GM12878 (cell line): ENCODE results near the gene MYRF. TPM values are rescaled to one million over a fixed set of nuclear protein-coding genes. Genes with fewer than 3 reads are reported as not detected.

ENCODE experiments used
- ATAC-seq: fragments of 200-7000 bp; cut with Tn5 transposase; 3 replicates; pipeline ENCODE4 v1.9.1; 2020; ENCODE audit warnings: mild to moderate bottlenecking, moderate library complexity
- BruUV-seq: library from RNA; stranded (reverse); fragments of 400-500 nt; replicated peaks from 2 replicates; lab custom pipeline; 2021; lab: Mats Ljungman, UMichigan
- CTCF ChIA-PET: fragments of 300-600 bp; sonication (Branson Sonifier 250); formaldehyde crosslinking; extraction: SDS; loops from one replicate; lab custom pipeline; 2021; ENCODE audit warnings: inconsistent platforms; lab: Yijun Ruan, JAX
- POLR2A ChIA-PET: fragments of 350-600 bp; formaldehyde crosslinking; extraction: SDS; loops from one replicate; lab custom pipeline; 2021; ENCODE audit warnings: inconsistent platforms; lab: Charles Lee
- RAD21 ChIA-PET: fragments of 300-600 bp; sonication (Branson Sonifier 250); formaldehyde crosslinking; loops from one replicate; lab custom pipeline; 2023; ENCODE audit warnings: antibody characterized with exemption; ENCODE audit not compliant: unreplicated experiment; lab: Charles Lee
- SMC1A ChIA-PET: fragments of 300-600 bp; sonication (Branson Sonifier 250); formaldehyde crosslinking; loops from one replicate; lab custom pipeline; 2023; ENCODE audit not compliant: unreplicated experiment, uncharacterized antibody; lab: Charles Lee
- DNase-seq: peaks from one replicate; pipeline ENCODE4 v3.0.0-alpha.2; 2011; ENCODE audit warnings: low read depth, low spot score
- FAIRE-seq: peaks from 3 replicates; lab custom pipeline; 2011; peaks lifted over from hg19 to GRCh38; lab: Jason Lieb, UNC
- H2AFZ ChIP-seq: 2 replicates; pipeline ENCODE4 v1.6.0; 2011; ENCODE audit warnings: low read depth, low read length, control low read depth; ENCODE audit not compliant: control insufficient read depth
- H3K27ac ChIP-seq: 2 replicates; pipeline ENCODE4 v1.5.1; 2011; ENCODE audit warnings: control low read depth; ENCODE audit not compliant: control insufficient read depth, insufficient read depth
- H3K27me3 ChIP-seq, 2 experiments: replicated peaks in 1 of 2; 2 replicates each; pipeline versions ENCODE4 v1.6.0 to v1.6.1; 2011; ENCODE audit warnings: low read length in 1 of 2; ENCODE audit not compliant: control insufficient read depth in 2 of 2, insufficient read depth in 2 of 2
- H3K36me3 ChIP-seq, 2 experiments: 2 replicates each; pipeline ENCODE4 v1.5.1; 2011; ENCODE audit warnings: low read length in 1 of 2; ENCODE audit not compliant: control insufficient read depth in 2 of 2, insufficient read depth in 2 of 2
- H3K4me1 ChIP-seq: 2 replicates; pipeline ENCODE4 v1.6.1; 2011; ENCODE audit warnings: mild to moderate bottlenecking, low read length, moderate library complexity, mixed read lengths; ENCODE audit not compliant: control insufficient read depth, insufficient read depth
- H3K4me2 ChIP-seq: 2 replicates; pipeline ENCODE4 v1.6.0; 2011; ENCODE audit warnings: control low read depth; ENCODE audit not compliant: control insufficient read depth, insufficient read depth
- H3K4me3 ChIP-seq: fragments of 200-600 bp; sonication (generic); 2 replicates; pipeline ENCODE4 v1.5.1; 2016
- H3K79me2 ChIP-seq: 2 replicates; pipeline ENCODE4 v1.6.0; 2011; ENCODE audit warnings: low read length; ENCODE audit not compliant: control insufficient read depth, insufficient read depth
- H3K9ac ChIP-seq: 2 replicates; pipeline ENCODE4 v1.8.0; 2011; ENCODE audit warnings: low read length, control low read depth, mixed read lengths; ENCODE audit not compliant: control insufficient read depth, insufficient read depth
- H3K9me3 ChIP-seq: replicated peaks from 3 replicates; pipeline ENCODE4 v1.5.1; 2011; ENCODE audit warnings: mild to moderate bottlenecking, low read length; ENCODE audit not compliant: control insufficient read depth, insufficient read depth
- H4K20me1 ChIP-seq: 2 replicates; pipeline ENCODE4 v1.6.0; 2011; ENCODE audit not compliant: control insufficient read depth, insufficient read depth
- CEBPZ ChIP-seq: fragments of 150-350 bp; IDR thresholded peaks from 2 replicates; pipeline ENCODE4 v1.6.1; 2016; ENCODE audit warnings: low read depth, low read length
- E2F8 ChIP-seq: fragments of 450-650 bp; IDR thresholded peaks from 2 replicates; pipeline ENCODE4 v1.6.1; 2018; ENCODE audit warnings: mild to moderate bottlenecking, low read depth, moderate library complexity; ENCODE audit not compliant: partially characterized antibody
- HDAC6 ChIP-seq: fragments of 200-600 bp; sonication (generic); IDR thresholded peaks from one replicate; pipeline ENCODE4 v1.8.0; 2017; ENCODE audit warnings: antibody characterized with exemption; ENCODE audit not compliant: unreplicated experiment
- IKZF1 ChIP-seq: fragments of 450-650 bp; conservative IDR thresholded peaks from 2 replicates; pipeline ENCODE4 v1.6.1; 2017; ENCODE audit warnings: antibody characterized with exemption, mild to moderate bottlenecking
- JUNB ChIP-seq: IDR thresholded peaks from 2 replicates; pipeline ENCODE4 v1.6.1; 2016; ENCODE audit warnings: antibody characterized with exemption, mild to moderate bottlenecking
- NFIC ChIP-seq: IDR thresholded peaks from 2 replicates; pipeline ENCODE4 v1.6.1; 2012; ENCODE audit warnings: low read depth, mild to moderate bottlenecking, inconsistent platforms, low read length, moderate library complexity
- PAX5 ChIP-seq: IDR thresholded peaks from 2 replicates; pipeline ENCODE4 v1.6.1; 2011; ENCODE audit warnings: low read depth, low read length, borderline replicate concordance
- TAF1 ChIP-seq: IDR thresholded peaks from 2 replicates; pipeline ENCODE4 v1.6.1; 2011; ENCODE audit warnings: mild to moderate bottlenecking, low read depth, low read length, borderline replicate concordance
- TBL1XR1 ChIP-seq: IDR thresholded peaks from 2 replicates; pipeline ENCODE4 v1.6.1; 2012; ENCODE audit warnings: low read depth, low read length, improper control_type of control experiment
- TCF3 ChIP-seq: IDR thresholded peaks from 2 replicates; pipeline ENCODE4 v1.6.1; 2012; ENCODE audit warnings: low read depth, mild to moderate bottlenecking, low read length, borderline replicate concordance; ENCODE audit not compliant: insufficient read depth
- ZBTB40 ChIP-seq: fragments of 450-650 bp; IDR thresholded peaks from 2 replicates; pipeline ENCODE4 v1.6.1; 2016; ENCODE audit warnings: mild to moderate bottlenecking, moderate library complexity, borderline replicate concordance
- WGBS: methylation state at CpG from one replicate; pipeline ENCODE4 v1.1.6; 2016; ENCODE audit warnings: low lambda C conversion rate; ENCODE audit not compliant: insufficient replicate concordance, insufficient coverage; ENCODE audit errors: missing lambda C conversion rate; 5-methylcytosine and 5-hydroxymethylcytosine counted together
- in situ Hi-C: fragments of 300-500 bp; cut with MboI; formaldehyde crosslinking; loops from 9 replicates; pipeline ENCODE4 v1.14.3; 2018; ENCODE audit warnings: mixed read lengths
- intact Hi-C: fragments of 100-400 bp; cut with micrococcal nuclease; formaldehyde crosslinking; loops from one replicate; pipeline ENCODE4 v1.14.2; 2022; ENCODE audit not compliant: unreplicated experiment
- polyA plus RNA-seq, 11 experiments: library from polyadenylated mRNA; depleted of rRNA in 4 of 11; unstranded in 6 of 11; stranded (reverse) in 5 of 11; fragments of >200 nt; fragmentation: Nextera tagmentation in 4 of 11; fragmentation: Illumina TruSeq in 1 of 11; extraction: Ambion mirVana in 4 of 11; extraction: Trizol in 1 of 11; gene quantifications; 1 replicate in 1 of 11; 2 replicates in 10 of 11; pipeline versions ENCODE4 v1.2.1 to v1.2.3, GENCODE V29; 2011 to 2016; ENCODE audit warnings: inconsistent platforms in 2 of 11, missing spikeins in 2 of 11, low read depth in 1 of 11
- total RNA-seq, 4 experiments: library from RNA; depleted of rRNA in 3 of 4; stranded (reverse); fragments of >200 nt in 3 of 4; fragmentation: Illumina TruSeq in 1 of 4; extraction: Trizol in 1 of 4; gene quantifications; 2 replicates each; pipeline versions ENCODE4 v1.2.1 to v1.2.3, GENCODE V29; 2013 to 2021

MYRF gene
- total and polyA plus RNA-seq, 10 of the 15 experiments (the other 5 are each of a cell fraction or from before 2014, with no cell fraction given): 0.27 to 15.6 (median 0.89) TPM

DNA sequence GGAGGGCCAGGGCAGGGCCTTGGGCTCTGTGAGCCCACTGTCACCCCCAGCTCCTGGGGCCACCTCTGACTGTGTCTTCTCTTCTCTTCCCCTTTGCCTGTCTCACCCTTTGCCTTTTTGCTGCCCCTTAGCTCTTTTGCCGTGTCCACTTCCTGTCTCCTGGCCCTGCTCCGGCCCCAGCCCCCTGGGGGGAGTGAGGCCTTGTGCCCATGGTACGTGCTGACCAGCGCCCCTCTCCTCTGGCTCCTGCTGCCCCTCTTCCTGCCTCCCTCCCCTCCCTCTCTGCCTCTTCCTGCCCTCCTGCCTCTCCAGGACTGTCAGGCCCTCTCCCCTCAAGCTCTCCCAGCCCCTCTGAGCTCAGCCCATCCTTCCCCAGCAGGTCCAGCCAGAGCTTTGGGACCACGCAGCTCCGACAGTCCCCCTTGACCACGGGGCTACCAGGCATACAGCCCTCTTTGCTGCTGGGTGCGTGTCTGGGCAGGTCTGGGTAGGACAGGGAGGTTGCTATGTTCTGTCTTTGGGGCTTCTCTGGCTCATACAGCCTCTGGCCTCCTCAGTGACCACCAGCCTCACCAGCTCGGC is 28.2 kb downstream of the MYRF start:
- ChIA-PET CTCF (interaction anchor here (0.9 to 7.5 kb wide), 4 partner anchors 8 to 32 kb away, joined by 3 to 88 read pairs (median 4); no protein-coding TSS in a partner anchor), POLR2A (interaction anchor here (0.6 kb wide), 1 partner anchor 55 kb away, joined by 3 read pairs; no protein-coding TSS in a partner anchor), RAD21 (interaction anchor here (1.6 kb wide), 1 partner anchor 16 kb away, joined by 4 read pairs; no protein-coding TSS in a partner anchor), SMC1A (interaction anchor here (0.6 to 0.9 kb wide), 3 partner anchors 17 to 32 kb away, joined by 3 to 5 read pairs (median 3); no protein-coding TSS in a partner anchor)
- 40% methylated on average over 9 of the region's 9 CpGs for whole genome bisulfite sequencing
- Histone ChIP-seq H3K79me2 (no peaks in the 10 kb centered on the region), H3K27me3 (no peaks in the 10 kb centered on the region), H4K20me1 (no peaks in the 10 kb centered on the region), H3K4me3 (no peak overlapping the region), H3K9ac (no peak overlapping the region), H3K4me1 (no peaks in the 10 kb centered on the region; the same call in 1 of the 2 replicates), H3K36me3 (no peaks in the 10 kb centered on the region; a peak in 3 of 4 replicates), H3K27ac (no peak overlapping the region), H3K9me3 (no peaks in the 10 kb centered on the region), H2AFZ (no peak overlapping the region), H3K4me2 (no peak overlapping the region)
- intact Hi-C loops: no loop called here
- ATAC-seq (no peak), FAIRE-seq (no peak), DNase-seq (no peak)
- BruUV-seq: no TSS peak
- in situ Hi-C loops: loop anchor here (5.0 kb wide), 1 partner anchor 33 kb away; no protein-coding TSS in a partner anchor
- TF ChIP-seq NFIC (no peak), PAX5 (no peak), CEBPZ (no peak), TAF1 (no peak), IKZF1 (no peak), E2F8 (no peak), ZBTB40 (no peak), TCF3 (no peak), JUNB (no peak), HDAC6 (no peak), TBL1XR1 (no peak)
